ENCODE data around the gene MOB3B. TPM values are rescaled to one million over a fixed set of nuclear protein-coding genes. Genes with fewer than 3 reads are reported as not detected.

MOB3B gene
- total RNA-seq, 2 donors from 2014 or later = 0.17 to 0.24 TPM

GRCh38 chr9:27558307-27558706, 28.7 kb upstream of the MOB3B start:
- no peaks in the 10 kb centered on the region for H3K9me3 Mint-ChIP-seq
- H3K4me1 Mint-ChIP-seq = peaks cover 4% of the 10 kb centered on the region
- H3K27me3 Mint-ChIP-seq = no peaks in the 10 kb centered on the region
- no peak for ATAC-seq (replicated peaks)
- H3K36me3 Mint-ChIP-seq (ENCODE audit: low read depth) = peaks cover 49% of the 10 kb centered on the region
- no peak overlapping the region for H3K4me3 Mint-ChIP-seq
- H3K27ac Mint-ChIP-seq = no peak overlapping the region

GRCh38 chr9:27556470-27556869, 26.9 kb upstream of the MOB3B start:
- Mint-ChIP-seq H3K9me3 (no peaks in the 10 kb centered on the region), H3K27ac (no peak overlapping the region), H3K27me3 (no peaks in the 10 kb centered on the region), H3K4me1 (no peaks in the 10 kb centered on the region), H3K4me3 (no peak overlapping the region), H3K36me3 (ENCODE audit: low read depth) (peaks cover 63% of the 10 kb centered on the region)
- no peak for ATAC-seq (replicated peaks)

GRCh38 chr9:27554712-27555111, 25.1 kb upstream of the MOB3B start:
- no peaks in the 10 kb centered on the region for H3K9me3 Mint-ChIP-seq
- H3K36me3 Mint-ChIP-seq (ENCODE audit: low read depth) = peaks cover 67% of the 10 kb centered on the region
- no peak overlapping the region for H3K27ac Mint-ChIP-seq
- H3K4me1 Mint-ChIP-seq = no peaks in the 10 kb centered on the region
- no peak overlapping the region for H3K4me3 Mint-ChIP-seq
- no peak for ATAC-seq (replicated peaks)
- no peaks in the 10 kb centered on the region for H3K27me3 Mint-ChIP-seq

- H3K4me3 Mint-ChIP-seq = no peak overlapping the region
- H3K4me1 Mint-ChIP-seq = no peaks in the 10 kb centered on the region
- ATAC-seq (replicated peaks) = no peak
- H3K9me3 Mint-ChIP-seq = no peaks in the 10 kb centered on the region
- H3K36me3 Mint-ChIP-seq (ENCODE audit: low read depth) = peaks cover 82% of the 10 kb centered on the region
- H3K27me3 Mint-ChIP-seq = no peaks in the 10 kb centered on the region
- H3K27ac Mint-ChIP-seq = no peak overlapping the region
Observed at GRCh38 chr9:27549196-27549755, 19.7 kb upstream of the MOB3B start.

- H3K27ac Mint-ChIP-seq = no peak overlapping the region
- no peaks in the 10 kb centered on the region for H3K4me1 Mint-ChIP-seq
- H3K9me3 Mint-ChIP-seq = no peaks in the 10 kb centered on the region
- no peaks in the 10 kb centered on the region for H3K27me3 Mint-ChIP-seq
- no peak overlapping the region for H3K4me3 Mint-ChIP-seq
- peaks cover 82% of the 10 kb centered on the region for H3K36me3 Mint-ChIP-seq (ENCODE audit: low read depth)
- no peak for ATAC-seq (replicated peaks)
Observed at GRCh38 chr9:27548055-27548741, 18.6 kb upstream of the MOB3B start.

- Mint-ChIP-seq H3K4me1 (no peaks in the 10 kb centered on the region), H3K4me3 (no peak overlapping the region), H3K9me3 (no peaks in the 10 kb centered on the region), H3K27ac (no peak overlapping the region), H3K27me3 (no peaks in the 10 kb centered on the region), H3K36me3 (ENCODE audit: low read depth) (peaks cover 57% of the 10 kb centered on the region)
- no peak for ATAC-seq (replicated peaks)
Observed at GRCh38 chr9:27545471-27545870, 15.9 kb upstream of the MOB3B start.

GRCh38 chr9:27542508-27542907, 12.9 kb upstream of the MOB3B start:
- Mint-ChIP-seq H3K27me3 (no peaks in the 10 kb centered on the region), H3K4me1 (no peaks in the 10 kb centered on the region), H3K27ac (no peak overlapping the region), H3K4me3 (no peak overlapping the region), H3K9me3 (no peaks in the 10 kb centered on the region), H3K36me3 (ENCODE audit: low read depth) (peaks cover 39% of the 10 kb centered on the region)
- no peak for ATAC-seq (replicated peaks)

- no peak for ATAC-seq (replicated peaks)
- H3K9me3 Mint-ChIP-seq = no peaks in the 10 kb centered on the region
- H3K36me3 Mint-ChIP-seq (ENCODE audit: low read depth) = peaks cover 31% of the 10 kb centered on the region
- no peaks in the 10 kb centered on the region for H3K4me1 Mint-ChIP-seq
- no peak overlapping the region for H3K4me3 Mint-ChIP-seq
- H3K27me3 Mint-ChIP-seq = no peaks in the 10 kb centered on the region
- H3K27ac Mint-ChIP-seq = no peak overlapping the region
Observed at GRCh38 chr9:27541740-27542139, 12.1 kb upstream of the MOB3B start.

GRCh38 chr9:27540502-27540901, 10.9 kb upstream of the MOB3B start:
- Mint-ChIP-seq H3K27me3 (no peaks in the 10 kb centered on the region), H3K36me3 (ENCODE audit: low read depth) (peaks cover 26% of the 10 kb centered on the region), H3K4me1 (no peaks in the 10 kb centered on the region), H3K4me3 (no peak overlapping the region), H3K27ac (no peak overlapping the region), H3K9me3 (no peaks in the 10 kb centered on the region)
- no peak for ATAC-seq (replicated peaks)

GRCh38 chr9:27539479-27540441, 10.1 kb upstream of the MOB3B start:
- Mint-ChIP-seq H3K9me3 (no peaks in the 10 kb centered on the region), H3K4me3 (no peak overlapping the region), H3K27ac (no peak overlapping the region), H3K36me3 (ENCODE audit: low read depth) (peaks cover 18% of the 10 kb centered on the region), H3K27me3 (no peaks in the 10 kb centered on the region), H3K4me1 (no peaks in the 10 kb centered on the region)
- ATAC-seq (replicated peaks) = no peak

- Mint-ChIP-seq H3K27ac (no peak overlapping the region), H3K27me3 (no peaks in the 10 kb centered on the region), H3K9me3 (no peaks in the 10 kb centered on the region), H3K4me1 (no peaks in the 10 kb centered on the region), H3K4me3 (no peak overlapping the region), H3K36me3 (ENCODE audit: low read depth) (peaks cover 7% of the 10 kb centered on the region)
- ATAC-seq (replicated peaks) = no peak
Observed at GRCh38 chr9:27538647-27539046, 9.0 kb upstream of the MOB3B start.

- no peaks in the 10 kb centered on the region for H3K36me3 Mint-ChIP-seq (ENCODE audit: low read depth)
- H3K4me3 Mint-ChIP-seq = no peak overlapping the region
- H3K27ac Mint-ChIP-seq = no peak overlapping the region
- no peak for ATAC-seq (replicated peaks)
- H3K4me1 Mint-ChIP-seq = no peaks in the 10 kb centered on the region
- no peaks in the 10 kb centered on the region for H3K27me3 Mint-ChIP-seq
- no peaks in the 10 kb centered on the region for H3K9me3 Mint-ChIP-seq
Observed at GRCh38 chr9:27537756-27538155, 8.1 kb upstream of the MOB3B start.

GRCh38 chr9:27537027-27537435, 7.4 kb upstream of the MOB3B start:
- no peaks in the 10 kb centered on the region for H3K4me1 Mint-ChIP-seq
- H3K27ac Mint-ChIP-seq = no peak overlapping the region
- ATAC-seq (replicated peaks) = no peak
- no peaks in the 10 kb centered on the region for H3K9me3 Mint-ChIP-seq
- no peaks in the 10 kb centered on the region for H3K27me3 Mint-ChIP-seq
- H3K36me3 Mint-ChIP-seq (ENCODE audit: low read depth) = no peaks in the 10 kb centered on the region
- no peak overlapping the region for H3K4me3 Mint-ChIP-seq

- Mint-ChIP-seq H3K9me3 (no peaks in the 10 kb centered on the region), H3K27ac (no peak overlapping the region), H3K4me1 (no peaks in the 10 kb centered on the region), H3K27me3 (no peaks in the 10 kb centered on the region), H3K36me3 (ENCODE audit: low read depth) (no peaks in the 10 kb centered on the region), H3K4me3 (no peak overlapping the region)
- ATAC-seq (replicated peaks) = no peak
Observed at GRCh38 chr9:27536168-27536567, 6.6 kb upstream of the MOB3B start.

GRCh38 chr9:27535701-27536118, 6.1 kb upstream of the MOB3B start:
- Mint-ChIP-seq H3K9me3 (no peaks in the 10 kb centered on the region), H3K4me1 (no peaks in the 10 kb centered on the region), H3K27me3 (no peaks in the 10 kb centered on the region), H3K36me3 (ENCODE audit: low read depth) (no peaks in the 10 kb centered on the region), H3K27ac (no peak overlapping the region), H3K4me3 (no peak overlapping the region)
- no peak for ATAC-seq (replicated peaks)
